K562 (cell line): Measurements from ENCODE around the gene TMEM156. TPM values are rescaled to one million over a fixed set of nuclear protein-coding genes. Genes with fewer than 3 reads are reported as not detected.

ENCODE experiments used
- ATAC-seq: fragments of 200-7000 bp; cut with Tn5 transposase; 3 replicates; pipeline ENCODE4 v1.9.1; 2020; ENCODE audit warnings: moderate library complexity
- BruUV-seq: library from RNA; stranded (reverse); fragments of 400-500 nt; replicated peaks from 2 replicates; lab custom pipeline; 2021; lab: Mats Ljungman, UMichigan
- CTCF ChIA-PET: fragments of 300-600 bp; formaldehyde crosslinking; extraction: SDS; loops from one replicate; lab custom pipeline; 2021; ENCODE audit warnings: low intra/inter-chr PET ratio; lab: Yijun Ruan, JAX
- POLR2A ChIA-PET: fragments of 300-600, 350-650 bp; sonication (Branson Sonifier 250); formaldehyde crosslinking; extraction: SDS; loops from one replicate; lab custom pipeline; 2021; ENCODE audit warnings: antibody characterized with exemption, inconsistent platforms; lab: Yijun Ruan, JAX
- DNase-seq, 4 experiments: peaks; one replicate each; pipeline versions ENCODE4 v3.0.0 to v3.0.0-alpha.2; 2011 to 2018; ENCODE audit warnings: low spot score in 3 of 4, mixed read lengths in 3 of 4; ENCODE audit errors: extremely low read depth in 1 of 4
- FAIRE-seq: peaks from 2 replicates; lab custom pipeline; 2011; peaks lifted over from hg19 to GRCh38; lab: Jason Lieb, UNC
- H2AFZ ChIP-seq: 2 replicates; pipeline ENCODE4 v1.6.0; 2011; ENCODE audit warnings: low read depth, low read length, control low read depth, inconsistent platforms
- H3K27ac ChIP-seq: fragments of 200-600 bp; 3 replicates; pipeline ENCODE4 v1.8.0; 2011; ENCODE audit warnings: low read depth, mild to moderate bottlenecking, control low read depth, inconsistent platforms, low read length, moderate library complexity, mixed read lengths; ENCODE audit errors: extremely low read depth
- H3K27me3 ChIP-seq, 2 experiments: fragments of 300-600 bp in 1 of 2; 2 replicates in 1 of 2; 3 replicates in 1 of 2; pipeline versions ENCODE4 v1.6.0 to v1.8.0; 2011; ENCODE audit warnings: inconsistent platforms in 2 of 2, low read length in 2 of 2, mild to moderate bottlenecking in 1 of 2, mixed read lengths in 1 of 2, moderate library complexity in 1 of 2; ENCODE audit not compliant: control insufficient read depth in 2 of 2, insufficient read depth in 2 of 2
- H3K36me3 ChIP-seq: fragments of 300-600 bp; 3 replicates; pipeline ENCODE4 v1.8.0; 2011; ENCODE audit warnings: mild to moderate bottlenecking, low read length, inconsistent platforms; ENCODE audit not compliant: control insufficient read depth, insufficient read depth
- H3K4me1 ChIP-seq, 2 experiments: fragments of 200-600 bp in 1 of 2; replicated peaks in 1 of 2; 2 replicates in 1 of 2; 3 replicates in 1 of 2; pipeline versions ENCODE4 v1.5.1 to v1.8.0; 2011; ENCODE audit warnings: inconsistent platforms in 2 of 2, low read length in 2 of 2, mild to moderate bottlenecking in 1 of 2, mixed read lengths in 1 of 2, moderate library complexity in 1 of 2; ENCODE audit not compliant: control insufficient read depth in 2 of 2, insufficient read depth in 2 of 2
- H3K4me2 ChIP-seq: 2 replicates; pipeline ENCODE4 v1.6.1; 2011; ENCODE audit warnings: low read length, control low read depth, inconsistent platforms, mixed read lengths; ENCODE audit not compliant: insufficient read depth
- H3K4me3 ChIP-seq: fragments of 200-600 bp; sonication (generic), shearing (Covaris generic); 2 replicates; pipeline ENCODE4 v1.5.1; 2016; ENCODE audit warnings: control low read depth, inconsistent platforms
- H3K79me2 ChIP-seq: fragments of 200-600 bp; 3 replicates; pipeline ENCODE4 v1.8.0; 2011; ENCODE audit warnings: low read length, inconsistent platforms; ENCODE audit not compliant: control insufficient read depth, insufficient read depth
- H3K9ac ChIP-seq, 2 experiments: 2 replicates each; pipeline versions ENCODE4 v1.6.0 to v1.6.1; 2011; ENCODE audit warnings: low read depth in 2 of 2, low read length in 2 of 2, control low read depth in 1 of 2, inconsistent platforms in 1 of 2, mild to moderate bottlenecking in 1 of 2, mixed read lengths in 1 of 2; ENCODE audit not compliant: insufficient read depth in 1 of 2
- H3K9me1 ChIP-seq: one replicate; pipeline ENCODE4 v1.6.0; 2011; ENCODE audit warnings: inconsistent platforms, mild to moderate bottlenecking, low read length, moderate library complexity; ENCODE audit not compliant: control insufficient read depth, insufficient read depth
- H3K9me3 ChIP-seq: replicated peaks from 2 replicates; pipeline ENCODE4 v1.5.1; 2011; ENCODE audit warnings: low read depth, low read length, inconsistent platforms; ENCODE audit not compliant: control insufficient read depth, insufficient read depth
- H4K20me1 ChIP-seq: replicated peaks from 2 replicates; pipeline ENCODE4 v1.6.1; 2011; ENCODE audit warnings: low read length, inconsistent platforms, mixed read lengths; ENCODE audit not compliant: control insufficient read depth, insufficient read depth
- CEBPG ChIP-seq, 3 experiments: fragments of 200-800 bp in 1 of 3; sonication (Bioruptor generic) in 1 of 3; sonication (generic) in 1 of 3; formaldehyde crosslinking in 1 of 3; IDR thresholded peaks in 2 of 3; conservative IDR thresholded peaks in 1 of 3; 2 replicates each; pipeline versions ENCODE4 v1.6.1 to v1.8.0; 2016 to 2022; ENCODE audit warnings: missing compliant biosample characterization in 2 of 3, missing genetic modification characterization in 2 of 3, mild to moderate bottlenecking in 1 of 3, missing genetic modification reagents in 1 of 3
- E2F6 ChIP-seq, 2 experiments: IDR thresholded peaks; 2 replicates each; pipeline ENCODE4 v1.6.1; 2011; ENCODE audit warnings: borderline replicate concordance in 1 of 2, control low read depth in 1 of 2, low read depth in 1 of 2, low read length in 1 of 2, mild to moderate bottlenecking in 1 of 2, mixed read lengths in 1 of 2, moderate library complexity in 1 of 2; ENCODE audit not compliant: insufficient read depth in 1 of 2, insufficient read length in 1 of 2, poor library complexity in 1 of 2, severe bottlenecking in 1 of 2; ENCODE audit errors: extremely low read depth in 1 of 2
- HNRNPH1 ChIP-seq: fragments of 200-400 bp; formaldehyde crosslinking; optimal IDR thresholded peaks from 2 replicates; pipeline ENCODE3; 2017; ENCODE audit warnings: low read depth, mild to moderate bottlenecking, low read length, moderate library complexity
- RBM39 ChIP-seq: fragments of 200-400 bp; formaldehyde crosslinking; optimal IDR thresholded peaks from 2 replicates; pipeline ENCODE3; 2018; ENCODE audit warnings: low read depth, low read length
- RNF2 ChIP-seq: sonication (generic); IDR thresholded peaks from 2 replicates; pipeline ENCODE4 v1.6.1; 2016
- SMARCB1 ChIP-seq: IDR thresholded peaks from 2 replicates; pipeline ENCODE4 v1.6.1; 2011; ENCODE audit warnings: improper control_type of control experiment, low read depth; ENCODE audit not compliant: insufficient read length
- TEAD2 ChIP-seq: fragments of 450-650 bp; IDR thresholded peaks from 2 replicates; pipeline ENCODE4 v1.6.1; 2016; ENCODE audit warnings: missing genetic modification characterization, control low read depth, missing compliant biosample characterization
- WHSC1 ChIP-seq: IDR thresholded peaks from one replicate; pipeline ENCODE4 v1.6.1; 2012; ENCODE audit warnings: low read length, control low read depth, inconsistent platforms
- WGBS: fragments of 100-300 bp; shearing (Covaris generic); methylation state at CpG from one replicate; pipeline ENCODE4 v1.1.6; 2016; ENCODE audit warnings: low coverage, mixed read lengths; ENCODE audit not compliant: insufficient coverage; ENCODE audit errors: missing lambda C conversion rate; 5-methylcytosine and 5-hydroxymethylcytosine counted together
- in situ Hi-C: fragments of 300-500 bp; cut with MboI; formaldehyde crosslinking; loops from 4 replicates; pipeline ENCODE4 v1.15.0; 2018; ENCODE audit warnings: inconsistent platforms, mixed read lengths
- intact Hi-C: fragments of 100-400 bp; cut with micrococcal nuclease; formaldehyde crosslinking; loops from 2 replicates; pipeline ENCODE4 v1.14.2; 2022
- polyA plus RNA-seq, 8 experiments: library from polyadenylated mRNA; depleted of rRNA in 4 of 8; stranded (reverse) in 5 of 8; unstranded in 3 of 8; fragments of >200 nt; fragmentation: Nextera tagmentation in 2 of 8; fragmentation: Illumina TruSeq in 1 of 8; extraction: Ambion mirVana in 2 of 8; extraction: Trizol in 1 of 8; gene quantifications; 2 replicates each; pipeline versions ENCODE4 v1.2.1 to v1.2.3, GENCODE V29; 2011 to 2014; ENCODE audit warnings: inconsistent platforms in 1 of 8, missing spikeins in 1 of 8
- total RNA-seq, 7 experiments: library from RNA; depleted of rRNA in 6 of 7; stranded (reverse); fragments of >200 nt in 6 of 7; fragmentation: Illumina TruSeq in 2 of 7; extraction: Trizol in 2 of 7; gene quantifications; 2 replicates each; pipeline versions ENCODE4 v1.2.1 to v1.2.3, GENCODE V29; 2011 to 2021; ENCODE audit warnings: low replicate concordance in 1 of 7

TMEM156 gene
- total and polyA plus RNA-seq, 9 of the 15 experiments (the other 6 are each of a cell fraction or from before 2014, with no cell fraction given) = 3.5 to 9.6 (median 6.4) TPM

- H3K27ac ChIP-seq = no peak overlapping the region
- H3K9me1 ChIP-seq = no peaks in the 10 kb centered on the region
- 88% methylated on average over 2 of the region's 2 CpGs for WGBS
- no peak overlapping the region for H3K4me2 ChIP-seq
- DNase-seq (no peak), ATAC-seq (no peak), FAIRE-seq (no peak)
- intact Hi-C loops (no loop called here), in situ Hi-C loops (no loop called here)
- H3K36me3 ChIP-seq = no peaks in the 10 kb centered on the region
- peaks cover 0 to 7% of the 10 kb centered on the region in 2 experiments; a peak in 1 of 5 replicates for H3K4me1 ChIP-seq
- TF ChIP-seq SMARCB1 (no peak), E2F6 (IDR thresholded peaks at IDR 0.05; ENCODE audit: borderline replicate concordance in 1 of 2, extremely low read depth in 1 of 2, insufficient read depth in 1 of 2, insufficient read length in 1 of 2, low read depth in 1 of 2, low read length in 1 of 2, poor library complexity in 1 of 2, severe bottlenecking in 1 of 2) (no peak), TEAD2 (tag) (no peak), WHSC1 (no peak), CEBPG (CRISPR knock-in tag; IDR thresholded peaks at IDR 0.05) (no peak), CEBPG (tag; conservative IDR thresholded peaks at IDR 0.05 in 1 of 2, IDR thresholded peaks at IDR 0.05 in 1 of 2) (no peak), HNRNPH1 (no peak), RBM39 (no peak), RNF2 (no peak)
- no peak overlapping the region for H2AFZ ChIP-seq
- H3K9ac ChIP-seq = no peak overlapping the region
- no peak overlapping the region for H3K4me3 ChIP-seq
- CTCF ChIA-PET = no interaction called here
- no TSS peak for BruUV-seq
- POLR2A ChIA-PET = no interaction called here
- H4K20me1 ChIP-seq = no peaks in the 10 kb centered on the region
- no peaks in the 10 kb centered on the region for H3K79me2 ChIP-seq
- H3K9me3 ChIP-seq = no peaks in the 10 kb centered on the region
- no peaks in the 10 kb centered on the region for H3K27me3 ChIP-seq
These were observed 34.2 kb upstream of the TMEM156 start for GRCh38 chr4:39066371-39066770.
